GM19193 (cell line): ENCODE data around the gene DSC2.

Source experiments
- POLR2A ChIP-seq: IDR thresholded peaks from 4 replicates; pipeline ENCODE4 v1.6.1; 2011; ENCODE audit not compliant: insufficient read depth, insufficient read length; ENCODE audit errors: extremely low read depth

Gene DSC2

GRCh38 chr18:31041271-31042083, 60.7 kb downstream of the DSC2 start:
- TF ChIP-seq POLR2A, result no peak

- no peak for TF ChIP-seq POLR2A
Observed at GRCh38 chr18:31040686-31041270, 61.4 kb downstream of the DSC2 start.

DNA sequence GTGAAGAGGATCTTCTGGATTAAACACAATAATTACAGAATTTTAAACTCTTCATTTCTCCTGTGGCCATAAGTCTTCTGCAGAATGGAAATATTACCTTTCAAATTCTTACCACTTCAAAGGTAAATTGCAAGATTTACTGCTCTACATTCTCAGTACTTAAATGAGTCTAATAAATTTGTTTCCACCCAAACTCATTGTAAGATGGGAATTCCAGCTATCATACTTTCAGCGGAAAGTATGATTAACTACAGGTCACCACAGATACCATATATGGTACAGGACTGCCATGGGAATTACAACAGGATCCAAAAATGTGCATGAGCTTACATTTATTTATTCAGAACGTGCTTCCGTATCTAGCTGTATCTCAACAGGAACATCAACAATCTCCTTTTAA, 62.8 kb downstream of the DSC2 start:
- no peak for TF ChIP-seq POLR2A

GRCh38 chr18:31034541-31034940, 67.7 kb downstream of the DSC2 start:
- no peak for TF ChIP-seq POLR2A

DNA sequence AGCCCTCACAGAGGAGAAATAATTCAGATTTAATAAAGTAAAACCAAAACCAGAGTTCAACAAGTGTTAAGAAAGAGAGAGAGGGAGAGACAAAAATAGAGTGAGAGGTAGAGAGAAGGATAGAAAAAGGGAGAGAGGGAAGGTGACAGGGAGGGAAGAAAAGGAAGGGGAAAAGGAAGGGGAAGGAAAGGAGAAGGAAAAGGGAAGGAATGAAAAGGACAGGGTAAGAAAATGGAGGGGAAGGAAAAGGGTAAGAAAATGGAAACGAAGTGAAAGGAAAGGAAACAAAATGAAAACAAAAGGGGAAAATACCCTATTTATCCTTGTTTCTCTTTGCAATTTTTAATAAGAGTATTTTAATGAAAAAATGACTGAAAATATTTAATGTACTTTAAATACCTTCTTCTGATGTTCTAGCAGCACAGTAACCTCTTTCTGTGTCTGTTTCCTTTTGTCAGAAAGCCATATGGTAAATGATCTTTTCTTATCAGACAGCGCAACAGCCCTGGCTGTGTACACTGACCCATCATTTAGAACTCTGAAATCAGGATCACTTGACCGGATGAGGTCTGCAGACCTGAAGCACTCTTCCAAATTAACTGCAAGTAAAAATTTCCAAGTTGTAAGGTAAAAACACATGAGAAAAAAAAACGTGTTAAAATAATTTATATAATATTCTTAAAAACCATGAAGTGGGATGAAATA, 71.5 kb downstream of the DSC2 start:
- TF ChIP-seq POLR2A, result no peak

- TF ChIP-seq POLR2A, result no peak
Observed at GRCh38 chr18:31015715-31016434, 86.3 kb downstream of the DSC2 start.

- TF ChIP-seq POLR2A, result no peak
Observed at GRCh38 chr18:31010601-31011000, 91.6 kb downstream of the DSC2 start.
